ENCODE data around the gene HLA-G. TPM values are rescaled to one million over a fixed set of nuclear protein-coding genes. Genes with fewer than 3 reads are reported as not detected.

The HLA-G gene
- total RNA-seq, 3 donors from 2014 or later, result not detected

DNA sequence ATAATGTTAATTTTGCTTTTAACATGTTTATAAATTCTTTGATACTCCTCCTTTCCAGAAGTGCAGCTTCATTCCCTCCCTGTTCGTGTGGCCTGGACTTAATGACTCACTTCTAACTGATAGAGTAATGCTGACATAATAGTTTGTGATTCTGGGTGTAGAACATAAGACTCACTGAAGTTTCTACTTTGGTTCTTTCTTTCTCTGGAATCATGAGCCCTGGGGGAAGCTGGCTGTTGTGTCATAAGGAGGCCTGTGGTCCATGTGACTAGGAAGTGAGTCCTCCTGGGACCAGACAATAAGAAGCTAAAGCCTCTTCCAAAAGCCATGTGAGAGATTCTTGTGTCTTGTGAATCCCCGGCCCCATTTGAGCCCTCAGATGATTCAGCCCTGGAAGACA, 30.5 kb upstream of the HLA-G start:
- intact Hi-C loops (cut with DNase I; ENCODE audit: low total_unique reads), result no loop called here
- TF ChIP-seq POLR2AphosphoS5 (IDR thresholded peaks at IDR 0.05) (no peak), POLR2A (IDR thresholded peaks at IDR 0.05) (no peak)
- TF ChIP-seq, protein P1, sequence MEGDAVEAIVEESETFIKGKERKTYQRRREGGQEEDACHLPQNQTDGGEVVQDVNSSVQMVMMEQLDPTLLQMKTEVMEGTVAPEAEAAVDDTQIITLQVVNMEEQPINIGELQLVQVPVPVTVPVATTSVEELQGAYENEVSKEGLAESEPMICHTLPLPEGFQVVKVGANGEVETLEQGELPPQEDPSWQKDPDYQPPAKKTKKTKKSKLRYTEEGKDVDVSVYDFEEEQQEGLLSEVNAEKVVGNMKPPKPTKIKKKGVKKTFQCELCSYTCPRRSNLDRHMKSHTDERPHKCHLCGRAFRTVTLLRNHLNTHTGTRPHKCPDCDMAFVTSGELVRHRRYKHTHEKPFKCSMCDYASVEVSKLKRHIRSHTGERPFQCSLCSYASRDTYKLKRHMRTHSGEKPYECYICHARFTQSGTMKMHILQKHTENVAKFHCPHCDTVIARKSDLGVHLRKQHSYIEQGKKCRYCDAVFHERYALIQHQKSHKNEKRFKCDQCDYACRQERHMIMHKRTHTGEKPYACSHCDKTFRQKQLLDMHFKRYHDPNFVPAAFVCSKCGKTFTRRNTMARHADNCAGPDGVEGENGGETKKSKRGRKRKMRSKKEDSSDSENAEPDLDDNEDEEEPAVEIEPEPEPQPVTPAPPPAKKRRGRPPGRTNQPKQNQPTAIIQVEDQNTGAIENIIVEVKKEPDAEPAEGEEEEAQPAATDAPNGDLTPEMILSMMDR (IDR thresholded peaks at IDR 0.05), result no peak
- Histone ChIP-seq H3K4me3 (no peak overlapping the region), H3K36me3 (no peaks in the 10 kb centered on the region), H3K9me3 (no peaks in the 10 kb centered on the region), H3K4me1 (no peaks in the 10 kb centered on the region), H3K27ac (no peak overlapping the region), H3K27me3 (peaks cover 0 to 5% of the 10 kb centered on the region in 2 donors)
- DNase-seq (ENCODE audit: low spot score in 2 of 2), result no peak

DNA sequence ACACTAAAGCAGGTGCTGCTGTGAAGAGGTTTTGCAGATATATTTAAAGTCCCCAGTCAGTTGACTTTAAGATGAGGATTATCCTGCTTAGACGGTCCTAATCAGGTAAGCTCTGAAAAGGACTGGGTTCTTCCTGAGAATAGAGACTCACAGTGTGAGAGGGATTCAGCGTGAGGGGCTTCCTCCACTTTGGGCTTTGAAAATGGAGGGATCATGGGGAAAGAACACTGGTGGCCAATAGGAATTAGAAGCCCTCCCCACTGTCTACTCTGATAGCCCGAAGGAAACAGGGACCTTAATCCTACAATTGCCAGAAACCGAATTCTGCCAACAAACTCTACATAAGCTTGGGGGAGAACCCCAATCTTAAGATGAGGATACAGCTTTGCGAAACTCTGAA, 29.7 kb upstream of the HLA-G start:
- Histone ChIP-seq H3K27me3 (peaks cover 0 to 5% of the 10 kb centered on the region in 2 donors), H3K4me3 (no peak overlapping the region), H3K4me1 (no peaks in the 10 kb centered on the region), H3K9me3 (no peaks in the 10 kb centered on the region), H3K27ac (no peak overlapping the region), H3K36me3 (no peaks in the 10 kb centered on the region)
- intact Hi-C loops (cut with DNase I; ENCODE audit: low total_unique reads), result no loop called here
- no peak for TF ChIP-seq POLR2AphosphoS5 (IDR thresholded peaks at IDR 0.05)
- DNase-seq (ENCODE audit: low spot score in 2 of 2), result no peak

DNA sequence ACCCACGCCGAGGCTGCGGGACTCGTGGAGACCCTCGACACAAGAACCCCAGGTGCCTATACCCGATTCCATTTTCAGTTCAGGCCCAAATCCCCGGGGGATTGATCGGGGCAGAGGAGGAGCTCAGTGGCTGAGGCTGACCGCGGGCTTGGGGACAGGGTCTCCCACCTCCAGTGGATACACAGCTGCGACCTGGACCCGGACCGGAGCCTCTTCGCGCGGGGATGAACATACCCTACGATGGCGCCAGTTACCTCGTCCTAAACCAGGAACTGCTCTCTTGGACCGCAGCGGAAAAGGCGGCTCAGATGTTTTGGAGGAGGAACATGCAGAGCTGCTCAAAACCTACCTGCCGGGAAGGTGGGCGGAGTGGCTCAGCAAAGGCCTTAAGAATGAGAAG, 27.4 kb upstream of the HLA-G start:
- intact Hi-C loops (cut with DNase I; ENCODE audit: low total_unique reads), result no loop called here
- Histone ChIP-seq H3K9me3 (no peaks in the 10 kb centered on the region), H3K4me1 (no peaks in the 10 kb centered on the region), H3K27ac (no peak overlapping the region), H3K36me3 (no peaks in the 10 kb centered on the region), H3K4me3 (no peak overlapping the region), H3K27me3 (no peaks in the 10 kb centered on the region)
- TF ChIP-seq POLR2AphosphoS5 (IDR thresholded peaks at IDR 0.05) (no peak), POLR2A (IDR thresholded peaks at IDR 0.05) (no peak)
- TF ChIP-seq, protein P1 (IDR thresholded peaks at IDR 0.05), result no peak
- no peak for DNase-seq (ENCODE audit: low spot score in 2 of 2)

DNA sequence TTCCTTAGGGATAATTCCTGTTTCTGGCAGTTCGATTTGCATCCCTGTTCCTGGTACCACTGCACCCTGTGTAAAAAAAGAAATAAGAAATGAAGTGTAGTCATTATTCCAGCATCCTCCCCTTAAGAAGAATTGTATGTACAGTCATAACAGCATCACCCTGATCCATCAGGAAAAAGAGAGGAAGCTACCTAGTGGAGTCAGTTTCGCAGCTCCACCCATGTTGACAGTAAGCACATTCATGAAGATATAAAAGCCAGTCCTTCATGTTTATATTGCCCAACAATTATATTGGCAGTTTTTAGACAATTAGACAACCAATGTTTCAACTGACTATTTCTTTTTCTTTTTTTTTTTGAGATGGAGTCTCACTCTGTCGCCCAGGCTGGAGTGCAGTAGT, 21.2 kb upstream of the HLA-G start:
- H3K9me3 ChIP-seq, result no peaks in the 10 kb centered on the region
- no peaks in the 10 kb centered on the region for H3K4me1 ChIP-seq
- no peak for DNase-seq (ENCODE audit: low spot score in 2 of 2)
- H3K36me3 ChIP-seq, result no peaks in the 10 kb centered on the region
- H3K27me3 ChIP-seq, result no peaks in the 10 kb centered on the region
- no peak overlapping the region for H3K4me3 ChIP-seq
- intact Hi-C loops (cut with DNase I; ENCODE audit: low total_unique reads), result no loop called here
- no peak overlapping the region for H3K27ac ChIP-seq
- TF ChIP-seq POLR2A (IDR thresholded peaks at IDR 0.05), result no peak
- TF ChIP-seq, protein P1 (IDR thresholded peaks at IDR 0.05), result no peak
- TF ChIP-seq POLR2AphosphoS5 (IDR thresholded peaks at IDR 0.05), result no peak

DNA sequence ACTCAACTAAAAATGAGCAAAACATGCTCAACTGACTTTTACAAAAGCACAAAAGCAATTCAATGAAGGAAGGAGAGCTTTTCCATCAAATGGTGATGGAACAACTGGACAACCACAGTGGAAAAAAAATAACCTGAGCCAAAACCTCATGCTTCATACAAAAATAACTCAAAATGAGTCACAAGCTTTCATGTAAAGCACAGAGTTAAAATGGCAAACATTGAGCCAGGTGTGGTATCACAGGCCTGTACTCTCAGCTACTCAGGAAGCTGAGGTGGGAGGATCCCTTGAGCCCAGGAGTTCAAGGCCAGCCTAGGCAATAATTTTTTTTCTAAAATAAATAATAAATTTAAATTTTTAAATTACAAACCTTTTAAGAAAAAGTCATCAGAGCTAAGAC, 18.4 kb upstream of the HLA-G start:
- intact Hi-C loops (cut with DNase I; ENCODE audit: low total_unique reads), result no loop called here
- TF ChIP-seq POLR2AphosphoS5 (IDR thresholded peaks at IDR 0.05), result no peak
- H3K4me1 ChIP-seq, result no peaks in the 10 kb centered on the region

DNA sequence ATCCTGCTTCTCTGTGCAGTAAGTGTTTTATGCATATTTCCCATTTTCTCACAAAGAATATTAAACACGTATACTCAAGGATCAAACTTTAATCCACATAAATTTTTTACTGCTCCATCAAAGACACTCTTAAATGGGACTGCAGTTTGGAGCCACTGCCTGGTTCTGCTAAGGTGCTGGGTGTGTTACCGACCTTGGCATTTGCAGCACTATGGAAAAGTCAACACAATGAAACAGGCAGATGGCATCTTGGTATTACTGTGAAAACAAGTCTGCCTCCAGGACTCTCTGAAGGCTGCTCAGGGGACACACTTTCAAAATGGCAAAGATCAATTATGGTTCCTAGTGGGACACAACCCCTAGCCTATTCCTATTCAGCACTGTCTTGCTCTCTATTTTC, 17.3 kb upstream of the HLA-G start:
- H3K4me1 ChIP-seq, result no peaks in the 10 kb centered on the region
- H3K4me3 ChIP-seq, result no peak overlapping the region
- no peak for TF ChIP-seq POLR2AphosphoS5 (IDR thresholded peaks at IDR 0.05)
- no peaks in the 10 kb centered on the region for H3K36me3 ChIP-seq
- H3K27ac ChIP-seq, result no peak overlapping the region
- no peaks in the 10 kb centered on the region for H3K9me3 ChIP-seq
- intact Hi-C loops (cut with DNase I; ENCODE audit: low total_unique reads), result no loop called here
- no peak for DNase-seq (ENCODE audit: low spot score in 2 of 2)
- no peaks in the 10 kb centered on the region for H3K27me3 ChIP-seq

More for the DNA sequence above, 18.4 kb upstream of the HLA-G start:
- no peaks in the 10 kb centered on the region for H3K9me3 ChIP-seq
- no peaks in the 10 kb centered on the region for H3K27me3 ChIP-seq
- no peak overlapping the region for H3K4me3 ChIP-seq
- no peaks in the 10 kb centered on the region for H3K36me3 ChIP-seq
- DNase-seq (ENCODE audit: low spot score in 2 of 2), result no peak
- no peak overlapping the region for H3K27ac ChIP-seq

DNA sequence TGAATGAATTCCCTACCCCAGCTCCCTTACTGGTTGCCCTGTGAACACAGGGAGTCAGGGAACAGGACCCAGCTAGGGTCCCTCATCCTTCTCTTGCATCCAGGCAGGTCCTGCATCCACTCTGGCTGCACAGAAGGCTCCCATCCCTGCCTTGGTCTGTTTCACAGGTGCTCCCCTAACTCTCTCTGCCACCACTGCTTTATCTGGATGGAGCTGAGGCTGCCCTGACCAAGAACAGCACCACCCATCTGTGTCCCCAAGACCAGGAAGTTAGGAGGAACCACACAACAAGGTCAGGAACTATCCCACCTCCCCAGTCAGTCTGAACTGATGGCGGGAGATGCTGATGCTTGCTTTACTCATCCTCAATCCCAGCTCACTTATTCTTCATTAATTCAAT, 16.2 kb upstream of the HLA-G start:
- intact Hi-C loops (cut with DNase I; ENCODE audit: low total_unique reads), result no loop called here
- no peak overlapping the region for H3K27ac ChIP-seq
- no peaks in the 10 kb centered on the region for H3K36me3 ChIP-seq
- no peak for DNase-seq (ENCODE audit: low spot score in 2 of 2)
- no peak overlapping the region for H3K4me3 ChIP-seq
- H3K9me3 ChIP-seq, result no peaks in the 10 kb centered on the region
- TF ChIP-seq POLR2AphosphoS5 (IDR thresholded peaks at IDR 0.05) (no peak), POLR2A (IDR thresholded peaks at IDR 0.05) (no peak)
- TF ChIP-seq, protein P1 (IDR thresholded peaks at IDR 0.05), result no peak
- no peaks in the 10 kb centered on the region for H3K4me1 ChIP-seq
- no peaks in the 10 kb centered on the region for H3K27me3 ChIP-seq
